Nephron (organoid): ENCODE data around the gene MORN5.

Source experiments
- H3K27ac Mint-ChIP-seq, 3 experiments: 2 replicates each; pipeline ENCODE4 v1.8.0; 2020; ENCODE audit warnings: mixed read lengths in 3 of 3, mild to moderate bottlenecking in 2 of 3, moderate library complexity in 1 of 3
- H3K27me3 Mint-ChIP-seq: 2 replicates; pipeline ENCODE4 v1.8.0; 2021; ENCODE audit warnings: low read depth, mild to moderate bottlenecking, moderate library complexity, mixed read lengths
- H3K36me3 Mint-ChIP-seq: 2 replicates; pipeline ENCODE4 v1.8.0; 2020; ENCODE audit warnings: low read depth, mixed read lengths
- H3K4me1 Mint-ChIP-seq: 2 replicates; pipeline ENCODE4 v1.8.0; 2020; ENCODE audit warnings: mixed read lengths
- H3K4me3 Mint-ChIP-seq, 3 experiments: 2 replicates each; pipeline ENCODE4 v1.8.0; 2020; ENCODE audit warnings: mild to moderate bottlenecking in 3 of 3, mixed read lengths in 3 of 3, moderate library complexity in 2 of 3
- H3K9me3 Mint-ChIP-seq: 2 replicates; pipeline ENCODE4 v1.8.0; 2020; ENCODE audit warnings: mixed read lengths
- TF ChIP-seq, protein P1 (sequence below), 3 experiments: fragments of 200-600 bp; sonication (generic); IDR thresholded peaks; one replicate each; pipeline ENCODE4 v1.5.0; 2021; ENCODE audit warnings: antibody characterized with exemption in 3 of 3; ENCODE audit not compliant: unreplicated experiment in 3 of 3

Gene MORN5

DNA sequence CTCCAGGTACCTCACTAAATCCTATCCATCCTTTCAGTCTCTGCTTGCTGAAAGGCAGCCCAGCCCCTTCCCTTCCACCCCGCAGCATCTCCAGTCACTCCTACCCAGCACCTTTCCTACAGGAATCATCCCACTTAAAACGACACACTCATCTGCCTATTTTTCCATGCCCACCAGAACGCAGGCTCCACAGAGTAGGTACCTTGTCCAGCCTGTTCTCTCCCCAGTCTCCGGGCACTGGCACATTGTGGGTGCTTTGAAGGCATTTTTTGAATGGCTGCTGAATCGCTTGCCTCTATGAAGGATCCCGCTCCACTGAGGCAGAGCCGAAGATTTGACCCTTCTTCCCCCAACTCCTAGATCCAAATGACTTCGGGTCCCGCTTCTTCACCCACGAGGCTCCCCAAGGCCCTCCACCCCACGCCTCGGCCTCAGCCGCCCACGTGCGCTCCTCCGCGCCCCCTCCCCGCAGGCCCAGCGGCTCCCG lies 53.4 kb downstream of the MORN5 start:
- TF ChIP-seq, protein P1, sequence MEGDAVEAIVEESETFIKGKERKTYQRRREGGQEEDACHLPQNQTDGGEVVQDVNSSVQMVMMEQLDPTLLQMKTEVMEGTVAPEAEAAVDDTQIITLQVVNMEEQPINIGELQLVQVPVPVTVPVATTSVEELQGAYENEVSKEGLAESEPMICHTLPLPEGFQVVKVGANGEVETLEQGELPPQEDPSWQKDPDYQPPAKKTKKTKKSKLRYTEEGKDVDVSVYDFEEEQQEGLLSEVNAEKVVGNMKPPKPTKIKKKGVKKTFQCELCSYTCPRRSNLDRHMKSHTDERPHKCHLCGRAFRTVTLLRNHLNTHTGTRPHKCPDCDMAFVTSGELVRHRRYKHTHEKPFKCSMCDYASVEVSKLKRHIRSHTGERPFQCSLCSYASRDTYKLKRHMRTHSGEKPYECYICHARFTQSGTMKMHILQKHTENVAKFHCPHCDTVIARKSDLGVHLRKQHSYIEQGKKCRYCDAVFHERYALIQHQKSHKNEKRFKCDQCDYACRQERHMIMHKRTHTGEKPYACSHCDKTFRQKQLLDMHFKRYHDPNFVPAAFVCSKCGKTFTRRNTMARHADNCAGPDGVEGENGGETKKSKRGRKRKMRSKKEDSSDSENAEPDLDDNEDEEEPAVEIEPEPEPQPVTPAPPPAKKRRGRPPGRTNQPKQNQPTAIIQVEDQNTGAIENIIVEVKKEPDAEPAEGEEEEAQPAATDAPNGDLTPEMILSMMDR (IDR thresholded peaks at IDR 0.05; ENCODE audit: unreplicated experiment in 3 of 3): no peak
- Mint-ChIP-seq H3K27ac (no peak overlapping the region), H3K9me3 (no peaks in the 10 kb centered on the region), H3K36me3 (no peaks in the 10 kb centered on the region), H3K4me3 (peak overlapping the region; percentile 60 to 70 (median 63)), H3K4me1 (peaks cover 12% of the 10 kb centered on the region), H3K27me3 (peaks cover 96% of the 10 kb centered on the region)

DNA sequence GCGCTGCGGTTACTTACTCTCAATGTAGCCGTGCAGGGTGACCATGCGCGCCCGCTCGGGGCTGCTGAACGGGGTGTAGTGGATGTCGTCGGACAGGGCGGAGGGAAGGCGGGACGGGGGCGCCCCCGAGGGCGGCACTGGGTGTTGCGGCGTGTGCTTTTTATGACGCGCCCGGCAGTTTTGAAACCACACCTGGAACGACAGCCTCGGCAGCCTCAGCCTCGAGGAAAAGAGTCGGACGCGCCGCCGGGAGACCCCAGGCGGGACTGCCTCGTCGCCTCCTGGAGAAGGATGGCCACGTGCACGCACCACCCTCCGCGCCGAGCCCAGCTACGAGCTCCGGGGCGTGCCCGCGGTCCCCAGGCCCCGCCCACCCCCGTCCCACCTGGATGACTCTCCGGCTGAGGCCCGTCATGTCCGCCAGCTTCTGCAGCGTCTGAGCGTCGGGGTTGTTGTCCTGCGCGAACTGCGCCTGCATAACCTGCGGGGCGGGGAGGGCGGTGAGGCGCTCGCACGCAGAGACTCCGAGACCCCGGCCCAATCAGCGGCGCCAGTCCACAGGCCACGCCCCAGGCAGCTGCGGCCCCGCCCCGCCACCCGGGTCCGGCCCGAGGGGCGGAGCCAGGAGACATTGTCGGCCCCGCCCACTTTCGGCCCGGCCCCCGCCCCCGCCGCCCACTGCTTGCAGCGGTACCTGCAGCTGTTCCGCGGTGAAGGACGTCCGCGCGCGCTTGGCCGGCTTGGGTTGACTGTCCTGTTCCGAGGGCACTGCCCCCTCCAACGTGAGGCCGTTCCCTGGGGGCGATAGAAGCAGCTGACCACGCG lies 54.1 kb downstream of the MORN5 start:
- TF ChIP-seq, protein P1 (IDR thresholded peaks at IDR 0.05; ENCODE audit: unreplicated experiment in 3 of 3): peak in 1 of 3 experiments; percentile 14
- H3K9me3 Mint-ChIP-seq: peaks cover 4% of the 10 kb centered on the region
- peaks cover 18% of the 10 kb centered on the region for H3K4me1 Mint-ChIP-seq
- peaks cover 98% of the 10 kb centered on the region for H3K27me3 Mint-ChIP-seq
- no peaks in the 10 kb centered on the region for H3K36me3 Mint-ChIP-seq
- H3K4me3 Mint-ChIP-seq: peak overlapping the region; percentile 71 to 78 (median 72)
- H3K27ac Mint-ChIP-seq: no peak overlapping the region

- Mint-ChIP-seq H3K27ac (no peak overlapping the region), H3K27me3 (peaks cover 98% of the 10 kb centered on the region), H3K9me3 (peaks cover 4% of the 10 kb centered on the region), H3K36me3 (no peaks in the 10 kb centered on the region), H3K4me3 (peak overlapping the region; percentile 71 to 78 (median 72)), H3K4me1 (peaks cover 25% of the 10 kb centered on the region)
- TF ChIP-seq, protein P1 (IDR thresholded peaks at IDR 0.05; ENCODE audit: unreplicated experiment in 3 of 3): no peak
These were observed 54.8 kb downstream of the MORN5 start for GRCh38 chr9:122214507-122214906.

DNA sequence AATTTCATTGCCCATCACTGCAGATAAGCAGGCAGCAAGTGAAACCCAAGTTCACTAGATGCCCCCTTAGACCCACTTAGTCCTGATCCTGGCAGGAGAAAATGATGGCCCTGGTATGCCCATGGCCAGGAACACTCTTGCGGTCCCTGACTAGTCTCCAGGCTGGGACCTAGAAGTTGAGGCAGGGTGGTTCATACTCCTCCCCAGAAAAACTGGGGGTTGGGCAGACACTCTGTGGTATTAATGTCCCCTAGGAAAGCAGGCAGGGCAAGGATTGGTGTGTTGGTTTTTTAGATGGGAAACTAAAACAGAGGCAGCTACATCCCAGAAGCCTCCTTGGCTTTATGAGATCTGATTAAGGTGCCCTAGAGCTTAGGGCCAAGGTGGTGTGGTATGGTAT lies 56.0 kb downstream of the MORN5 start:
- H3K9me3 Mint-ChIP-seq: peaks cover 4% of the 10 kb centered on the region
- H3K36me3 Mint-ChIP-seq: no peaks in the 10 kb centered on the region
- no peak overlapping the region for H3K4me3 Mint-ChIP-seq
- H3K27ac Mint-ChIP-seq: no peak overlapping the region
- H3K4me1 Mint-ChIP-seq: peaks cover 37% of the 10 kb centered on the region
- H3K27me3 Mint-ChIP-seq: peaks cover 100% of the 10 kb centered on the region
- TF ChIP-seq, protein P1 (IDR thresholded peaks at IDR 0.05; ENCODE audit: unreplicated experiment in 3 of 3): no peak

DNA sequence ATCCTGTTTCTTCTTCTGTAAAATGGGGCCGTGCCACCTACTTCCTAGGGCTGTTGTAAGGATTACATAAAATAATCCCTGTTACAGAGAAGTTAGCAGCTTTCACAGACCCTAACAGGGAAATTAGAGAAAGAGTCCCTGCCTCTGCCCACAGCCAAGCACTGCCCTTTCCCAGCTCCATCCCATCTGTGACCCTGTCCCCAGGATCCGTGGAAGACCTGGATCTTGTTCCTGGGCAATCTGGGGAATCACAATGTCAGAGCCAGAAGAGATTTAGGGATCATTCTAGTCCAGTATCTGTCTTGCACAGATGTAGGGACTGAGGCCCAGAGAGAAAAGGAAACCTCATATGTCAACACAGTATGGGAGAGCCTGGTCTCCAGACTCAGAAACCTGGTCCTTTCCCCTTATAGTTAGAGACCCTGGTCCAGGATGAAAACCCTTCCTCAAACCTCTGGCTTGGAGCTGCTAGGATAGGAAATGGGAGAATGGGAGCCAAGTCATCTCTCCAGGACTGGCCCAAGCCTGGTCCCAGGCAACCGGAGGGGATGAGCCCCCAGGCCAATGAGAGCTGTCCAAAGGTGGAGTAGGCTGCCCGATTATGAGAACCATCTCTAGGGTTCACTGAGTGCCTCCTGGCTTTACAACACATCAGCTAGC lies 56.6 kb downstream of the MORN5 start:
- peaks cover 37% of the 10 kb centered on the region for H3K4me1 Mint-ChIP-seq
- TF ChIP-seq, protein P1 (IDR thresholded peaks at IDR 0.05; ENCODE audit: unreplicated experiment in 3 of 3): no peak
- peaks cover 100% of the 10 kb centered on the region for H3K27me3 Mint-ChIP-seq
- no peak overlapping the region for H3K27ac Mint-ChIP-seq
- H3K4me3 Mint-ChIP-seq: peak overlapping the region in 1 of 3 experiments; percentile 25
- H3K9me3 Mint-ChIP-seq: peaks cover 4% of the 10 kb centered on the region
- H3K36me3 Mint-ChIP-seq: no peaks in the 10 kb centered on the region
